Retinal pigment epithelial cell (primary cell): ENCODE data around the gene BCL3.
A peak's percentile ranks its signal among the peaks of the same experiment; 100 is the strongest.

Source experiments
- DNase-seq: peaks from one replicate; pipeline ENCODE4 v3.0.0-alpha.2; 2010; ENCODE audit warnings: low read depth
- H3K4me3 ChIP-seq: 2 replicates; pipeline ENCODE4 v1.5.1; 2011; ENCODE audit warnings: mild to moderate bottlenecking, low read length, control low read depth, moderate library complexity
- TF ChIP-seq, protein P1 (sequence below): conservative IDR thresholded peaks from 2 replicates; pipeline ENCODE4 v1.5.1; 2011; ENCODE audit warnings: low read depth, low read length, control low read depth, inconsistent platforms

The BCL3 gene

DNA sequence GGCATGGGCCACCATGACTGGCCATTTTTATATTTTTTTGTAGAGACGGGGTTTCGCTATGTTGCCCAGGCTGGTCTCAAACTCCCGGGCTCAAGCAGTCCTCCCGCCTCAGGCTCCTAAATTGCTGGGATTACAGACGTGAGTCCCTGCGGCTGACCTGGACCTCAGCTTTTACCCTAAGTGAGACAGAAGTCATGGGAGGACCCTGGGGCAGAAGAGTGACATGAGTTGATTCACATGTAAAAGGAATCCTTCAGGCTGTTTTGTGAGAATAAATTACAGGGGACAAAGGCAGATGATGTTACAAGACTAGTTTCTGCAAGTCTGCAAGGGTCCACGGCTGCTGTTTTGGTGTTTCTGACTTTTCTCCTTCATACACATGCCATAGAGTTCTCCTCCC, 57.8 kb downstream of the BCL3 start:
- DNase-seq: no peak
- TF ChIP-seq, protein P1, sequence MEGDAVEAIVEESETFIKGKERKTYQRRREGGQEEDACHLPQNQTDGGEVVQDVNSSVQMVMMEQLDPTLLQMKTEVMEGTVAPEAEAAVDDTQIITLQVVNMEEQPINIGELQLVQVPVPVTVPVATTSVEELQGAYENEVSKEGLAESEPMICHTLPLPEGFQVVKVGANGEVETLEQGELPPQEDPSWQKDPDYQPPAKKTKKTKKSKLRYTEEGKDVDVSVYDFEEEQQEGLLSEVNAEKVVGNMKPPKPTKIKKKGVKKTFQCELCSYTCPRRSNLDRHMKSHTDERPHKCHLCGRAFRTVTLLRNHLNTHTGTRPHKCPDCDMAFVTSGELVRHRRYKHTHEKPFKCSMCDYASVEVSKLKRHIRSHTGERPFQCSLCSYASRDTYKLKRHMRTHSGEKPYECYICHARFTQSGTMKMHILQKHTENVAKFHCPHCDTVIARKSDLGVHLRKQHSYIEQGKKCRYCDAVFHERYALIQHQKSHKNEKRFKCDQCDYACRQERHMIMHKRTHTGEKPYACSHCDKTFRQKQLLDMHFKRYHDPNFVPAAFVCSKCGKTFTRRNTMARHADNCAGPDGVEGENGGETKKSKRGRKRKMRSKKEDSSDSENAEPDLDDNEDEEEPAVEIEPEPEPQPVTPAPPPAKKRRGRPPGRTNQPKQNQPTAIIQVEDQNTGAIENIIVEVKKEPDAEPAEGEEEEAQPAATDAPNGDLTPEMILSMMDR: no peak
- no peak overlapping the region for H3K4me3 ChIP-seq

DNA sequence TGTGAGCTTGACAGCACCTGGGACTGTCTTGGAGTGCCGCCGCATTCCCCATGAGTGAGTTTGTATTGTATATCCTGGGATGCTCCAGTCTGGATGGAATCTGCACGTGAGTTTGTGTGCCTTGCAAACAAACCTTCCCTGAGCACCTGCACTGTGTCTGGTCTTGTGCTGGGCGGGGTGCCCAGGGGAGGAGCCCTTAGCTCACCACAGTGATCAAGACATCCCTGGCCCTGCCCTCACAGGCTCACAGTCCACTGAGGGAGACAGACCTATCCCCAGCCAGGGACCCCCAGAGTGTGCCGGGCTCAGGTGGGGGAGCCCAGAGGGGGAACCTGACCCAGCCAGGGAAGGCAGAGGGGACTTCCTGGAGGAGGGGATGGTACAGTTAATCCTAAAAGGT, 58.7 kb downstream of the BCL3 start:
- TF ChIP-seq, protein P1: no peak
- no peak overlapping the region for H3K4me3 ChIP-seq
- DNase-seq: no peak

DNA sequence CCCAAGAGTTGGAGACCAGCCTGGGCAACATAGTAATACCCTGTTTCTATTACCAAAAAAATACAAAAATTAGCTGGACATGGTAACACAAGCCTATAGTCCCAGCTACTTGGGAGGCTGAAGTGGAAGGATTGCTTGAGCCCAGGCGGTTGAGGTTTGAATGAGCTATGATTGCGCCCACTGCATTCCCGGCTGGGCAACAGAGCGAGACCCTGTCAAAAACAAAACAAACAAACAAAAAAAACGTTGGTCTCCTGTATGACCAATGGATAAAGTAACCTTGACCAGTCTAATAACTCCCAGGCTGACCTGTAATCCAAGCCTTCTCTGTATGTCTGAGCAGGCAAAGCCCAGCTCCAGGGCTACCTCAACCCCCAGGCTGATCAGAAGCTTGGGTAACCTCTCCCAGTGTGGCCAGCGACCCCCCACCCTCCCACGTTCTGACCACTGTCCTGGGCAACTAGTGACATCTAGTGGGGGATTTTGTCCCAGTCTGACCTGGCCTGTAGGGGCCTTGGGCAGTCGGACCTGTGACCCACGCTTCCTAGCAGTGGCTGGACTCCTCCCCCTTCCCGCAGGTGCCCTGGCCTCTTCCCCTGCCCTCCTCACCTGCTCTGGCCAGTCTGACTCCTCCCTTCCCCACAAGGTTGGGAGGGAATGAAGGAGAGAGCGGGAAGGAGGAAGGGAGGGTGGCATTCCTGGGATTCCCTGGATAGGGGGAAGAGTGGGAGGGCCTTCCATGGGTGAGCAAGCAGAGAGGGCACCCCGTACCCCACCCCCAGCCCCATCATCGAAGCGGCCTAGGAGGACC, 59.3 kb downstream of the BCL3 start:
- DNase-seq: no peak
- TF ChIP-seq, protein P1: peak; percentile 43
- H3K4me3 ChIP-seq: no peak overlapping the region

DNA sequence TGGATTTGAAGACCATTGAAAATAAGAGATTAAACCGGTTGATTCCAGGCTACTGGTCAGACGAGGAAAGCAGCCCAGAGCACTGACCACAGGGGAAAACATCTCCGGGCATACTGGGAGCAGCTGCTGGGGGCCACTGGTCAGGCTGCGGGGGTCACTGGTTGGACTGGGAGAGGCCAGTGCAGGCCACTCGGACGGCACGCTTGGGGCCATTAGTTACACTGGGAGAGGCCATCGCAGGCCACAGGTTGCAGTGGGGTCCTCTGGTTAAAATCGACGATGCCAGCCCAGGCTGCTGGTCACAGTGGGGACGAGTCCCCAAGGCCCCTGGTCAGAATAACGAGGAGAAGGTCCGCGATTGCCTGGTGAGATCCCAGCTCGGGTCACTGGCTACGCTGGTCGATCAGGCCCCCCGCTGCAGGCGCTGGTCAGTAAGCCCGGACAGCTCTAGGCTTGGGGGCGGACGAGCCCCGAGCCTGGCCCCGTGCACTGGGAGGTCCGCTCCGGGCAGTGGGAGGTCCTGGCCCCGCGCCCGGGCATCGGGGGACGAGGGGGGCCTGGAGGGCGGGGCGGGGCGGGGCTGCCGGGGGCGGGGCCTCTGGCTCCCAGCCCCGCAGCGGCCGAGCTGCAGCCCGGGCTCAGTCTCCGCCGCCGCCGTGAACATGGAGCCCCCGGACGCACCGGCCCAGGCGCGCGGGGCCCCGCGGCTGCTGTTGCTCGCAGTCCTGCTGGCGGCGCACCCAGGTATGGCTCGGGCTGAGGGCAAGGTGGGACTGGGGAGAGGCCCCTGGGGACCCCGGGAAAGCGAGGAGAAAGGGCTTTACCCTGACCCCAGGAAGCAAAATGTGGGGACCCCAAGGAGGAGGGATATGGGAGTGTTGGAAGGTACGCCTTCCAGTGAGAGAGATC, 60.2 kb downstream of the BCL3 start, which contains the start of gene BCAM:
Gene BCAM, plus strand, starts transcription at position 641 of the 909 bp plus-strand sequence. Its CDS starts 22 bp downstream, at position 663.
- TF ChIP-seq, protein P1: no peak
- DNase-seq: no peak
- H3K4me3 ChIP-seq: peak within 1 kb of the TSS; percentile 61
